BJ (cell line): ENCODE measurements around the gene MEF2D. TPM values are rescaled to one million over a fixed set of nuclear protein-coding genes. Genes with fewer than 3 reads are reported as not detected.

Source experiments
- CTCF ChIA-PET: fragments of 350-600 bp; formaldehyde crosslinking; extraction: SDS; loops from one replicate; lab custom pipeline; 2021; ENCODE audit warnings: antibody characterized with exemption, inconsistent platforms; lab: Yijun Ruan, JAX
- POLR2A ChIA-PET: fragments of 300-600 bp; sonication (Branson Sonifier 250); formaldehyde crosslinking; extraction: SDS; loops from one replicate; lab custom pipeline; 2021; ENCODE audit warnings: antibody characterized with exemption; lab: Charles Lee
- DNase-seq: peaks from one replicate; pipeline ENCODE4 v3.0.0-alpha.2; 2011; ENCODE audit warnings: low read depth
- H3K27me3 ChIP-seq: 2 replicates; pipeline ENCODE4 v1.6.0; 2011; ENCODE audit warnings: low read length; ENCODE audit not compliant: control insufficient read depth, insufficient read depth
- H3K36me3 ChIP-seq: 2 replicates; pipeline ENCODE4 v1.5.1; 2011; ENCODE audit warnings: low read length; ENCODE audit not compliant: control insufficient read depth, insufficient read depth
- H3K4me3 ChIP-seq: 2 replicates; pipeline ENCODE4 v1.5.1; 2011; ENCODE audit warnings: low read depth, mild to moderate bottlenecking, control low read depth, low read length
- CTCF ChIP-seq: IDR thresholded peaks from 2 replicates; pipeline ENCODE4 v1.5.1; 2011; ENCODE audit warnings: low read depth, mild to moderate bottlenecking, control low read depth, inconsistent platforms, low read length, moderate library complexity; ENCODE audit not compliant: insufficient read depth
- polyA plus RNA-seq: library from polyadenylated mRNA; depleted of rRNA; stranded (reverse); fragments of >200 nt; gene quantifications from 2 replicates; pipeline ENCODE4 v1.2.3, GENCODE V29; 2011

Gene MEF2D
- polyA plus RNA-seq, 1 experiment: 15.1 TPM

- POLR2A ChIA-PET: no interaction called here
- H3K27me3 ChIP-seq: no peaks in the 10 kb centered on the region
- H3K4me3 ChIP-seq: no peak overlapping the region
- TF ChIP-seq CTCF: no peak
- peaks cover 2% of the 10 kb centered on the region; the same call in 1 of the 2 replicates for H3K36me3 ChIP-seq
- CTCF ChIA-PET: interaction anchor here (1.7 kb wide), 1 partner anchor 8 kb away, joined by 5 read pairs; no protein-coding TSS in a partner anchor
- DNase-seq: no peak
Observed at GRCh38 chr1:156539818-156540355, 39.3 kb upstream of the MEF2D start.

DNA sequence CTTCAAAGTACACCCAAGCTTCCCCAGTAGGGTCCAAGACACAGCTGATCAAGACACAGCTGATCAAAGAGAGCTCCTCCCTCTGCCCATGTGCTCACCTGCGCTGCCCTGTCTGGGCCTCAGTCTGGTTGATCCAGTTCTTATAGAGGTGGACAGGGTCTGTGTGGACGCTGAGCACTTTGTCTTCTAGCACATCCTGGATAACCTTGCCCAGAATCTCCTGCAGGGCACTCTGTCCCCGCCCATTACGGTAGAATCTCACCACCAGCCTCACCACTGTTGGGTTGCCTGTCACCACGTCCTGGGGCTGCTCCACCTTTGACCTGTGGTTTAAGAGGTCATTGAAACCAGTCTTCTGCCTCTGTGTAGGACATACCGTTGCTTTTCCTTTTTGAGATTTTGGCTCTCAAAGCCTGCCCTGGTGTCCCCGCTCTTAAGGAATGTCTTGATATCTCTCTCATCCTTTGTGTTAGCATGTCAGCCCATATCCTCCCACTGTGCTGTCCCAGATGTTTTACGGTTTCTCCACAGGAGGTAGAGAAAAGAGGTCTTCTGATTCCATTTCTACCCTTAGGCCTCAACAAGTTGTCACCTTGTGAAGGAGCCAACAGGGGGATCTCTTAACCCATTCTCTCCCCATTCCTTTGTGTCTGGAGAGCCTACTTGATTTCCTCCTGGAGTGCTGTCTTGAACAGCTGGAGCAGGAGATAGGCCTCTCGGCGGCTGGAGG is 38.3 kb upstream of the MEF2D start:
- no peak for TF ChIP-seq CTCF
- ChIA-PET POLR2A (no interaction called here), CTCF (no interaction called here)
- DNase-seq: no peak
- H3K4me3 ChIP-seq: no peak overlapping the region
- H3K36me3 ChIP-seq: peaks cover 2% of the 10 kb centered on the region; the same call in 1 of the 2 replicates
- H3K27me3 ChIP-seq: no peaks in the 10 kb centered on the region

DNA sequence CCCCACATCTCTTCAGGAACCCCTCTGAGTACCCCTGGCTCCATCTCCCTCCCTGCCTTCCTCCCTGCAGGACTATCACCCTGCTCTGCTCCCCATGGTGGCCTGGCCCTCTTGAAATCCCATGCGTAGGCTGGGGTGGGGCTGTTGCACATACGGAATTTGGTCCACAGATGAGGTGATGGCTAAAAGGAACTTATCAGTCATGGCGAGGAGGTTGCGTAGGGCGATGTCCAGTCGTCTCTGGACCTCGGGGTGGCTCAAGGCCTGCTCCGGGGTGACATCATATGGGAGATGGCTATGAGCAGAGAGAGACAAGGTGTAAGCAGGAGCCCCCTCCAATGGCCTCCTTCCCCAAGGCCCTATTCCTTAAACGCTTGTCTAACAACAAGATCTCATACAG is 36.5 kb upstream of the MEF2D start:
- ChIA-PET CTCF (interaction anchor here (0.8 kb wide), 1 partner anchor 36 kb away, joined by 3 read pairs; no protein-coding TSS in a partner anchor), POLR2A (no interaction called here)
- Histone ChIP-seq H3K27me3 (no peaks in the 10 kb centered on the region), H3K4me3 (no peak overlapping the region), H3K36me3 (peaks cover 2% of the 10 kb centered on the region; the same call in 1 of the 2 replicates)
- TF ChIP-seq CTCF: no peak
- DNase-seq: no peak

DNA sequence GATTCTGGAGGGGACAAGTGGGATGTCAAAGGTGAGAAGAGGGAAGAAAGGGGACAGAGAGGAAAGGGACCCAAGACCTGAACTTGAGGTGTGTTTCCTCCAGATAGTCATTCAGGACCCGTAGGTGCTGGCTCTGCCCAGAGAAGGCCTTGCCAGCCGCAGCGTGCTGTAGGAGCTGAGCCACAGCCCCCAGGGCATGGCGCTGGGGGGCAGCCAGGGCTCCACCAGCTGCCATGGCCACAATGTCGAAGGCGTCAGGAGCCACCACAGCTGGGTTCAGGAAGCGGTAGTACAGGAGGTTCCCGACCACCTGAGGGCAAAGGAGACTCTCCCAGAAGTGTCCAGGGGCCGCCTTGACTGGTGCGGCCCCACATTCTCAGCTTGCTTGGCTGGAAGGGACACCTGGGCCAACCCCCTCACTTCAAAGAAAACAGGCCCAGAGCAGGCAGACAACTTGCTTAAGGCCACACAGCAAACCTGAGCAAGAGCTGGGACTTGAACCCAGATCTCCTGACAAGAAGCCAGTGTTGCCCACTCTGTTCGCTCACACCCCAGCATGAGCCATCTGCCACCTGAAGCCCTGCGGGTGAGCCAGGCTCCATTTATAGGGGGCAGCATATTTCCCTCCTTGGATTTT is 34.0 kb upstream of the MEF2D start:
- Histone ChIP-seq H3K4me3 (no peak overlapping the region), H3K36me3 (peaks cover 6% of the 10 kb centered on the region; the same call in 1 of the 2 replicates), H3K27me3 (no peaks in the 10 kb centered on the region)
- no peak for DNase-seq
- CTCF ChIA-PET: interaction anchor here (0.6 to 1.0 kb wide), 2 partner anchors 11 to 54 kb away, joined by 3 read pairs; no protein-coding TSS in a partner anchor
- POLR2A ChIA-PET: no interaction called here
- no peak for TF ChIP-seq CTCF

DNA sequence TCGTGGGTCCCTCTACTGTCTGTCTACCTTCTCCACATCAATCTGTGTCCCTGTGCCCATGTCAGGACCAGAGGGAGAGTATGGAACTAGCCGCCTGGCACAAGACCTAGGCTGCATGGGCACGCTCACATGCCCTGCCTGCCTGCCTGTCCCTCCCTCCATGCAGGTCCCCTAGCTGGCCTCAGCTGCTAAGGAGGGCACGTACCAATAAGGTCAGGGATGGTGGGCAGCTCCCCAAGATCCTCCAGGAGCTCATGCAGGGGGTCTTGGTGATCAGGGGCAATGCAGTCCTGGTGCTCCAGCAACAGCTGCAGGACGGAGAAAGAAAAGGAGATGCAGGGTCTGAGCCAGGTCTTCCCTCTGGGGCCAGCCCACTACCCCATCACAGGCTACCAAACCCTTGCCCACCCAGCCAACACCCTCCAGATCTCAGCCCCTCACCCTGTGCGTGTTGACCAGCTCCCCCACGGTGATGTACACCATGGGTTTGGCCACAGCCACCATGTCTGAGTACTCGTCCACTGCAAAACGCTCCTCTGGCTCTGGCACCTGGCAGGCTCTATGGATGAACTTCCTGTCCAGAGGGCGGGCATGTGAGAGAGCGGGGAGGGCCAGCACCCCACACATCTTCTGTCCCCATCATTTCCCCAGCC is 33.1 kb upstream of the MEF2D start:
- DNase-seq: no peak
- H3K36me3 ChIP-seq: peaks cover 10% of the 10 kb centered on the region; the same call in 1 of the 2 replicates
- H3K4me3 ChIP-seq: no peak overlapping the region
- CTCF ChIA-PET: interaction anchor here (1.0 kb wide), 1 partner anchor 53 kb away, joined by 3 read pairs; no protein-coding TSS in a partner anchor
- POLR2A ChIA-PET: no interaction called here
- no peak for TF ChIP-seq CTCF
- no peaks in the 10 kb centered on the region for H3K27me3 ChIP-seq
